GM19452 (cell line): ENCODE measurements around the gene CFAP99.

Experiments
- ATAC-seq: cut with Tn5 transposase; IDR thresholded peaks from one replicate; pipeline ENCODE4 v1.9.1; 2021; ENCODE audit not compliant: unreplicated experiment

Gene CFAP99

DNA sequence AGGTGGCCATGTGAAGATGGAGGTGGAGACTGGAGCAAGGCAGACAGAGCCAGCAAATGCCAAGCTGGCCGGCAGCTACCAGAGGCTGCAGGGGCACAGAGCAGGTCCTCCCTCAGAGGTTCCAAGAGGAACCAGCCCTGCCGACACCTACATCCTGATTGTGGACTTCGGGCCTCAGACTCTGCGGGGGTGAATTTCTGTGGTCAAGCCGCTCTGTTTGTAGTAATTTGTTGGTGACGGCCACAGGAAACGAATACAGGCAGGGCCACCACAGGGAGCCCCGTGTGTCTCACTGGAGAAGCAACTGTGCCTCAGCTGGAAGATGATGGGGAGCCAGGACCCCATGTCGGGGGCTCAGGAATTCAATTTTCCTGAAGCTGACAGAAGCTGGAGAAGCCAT lies 28.6 kb upstream of the CFAP99 start:
- no peak for ATAC-seq

DNA sequence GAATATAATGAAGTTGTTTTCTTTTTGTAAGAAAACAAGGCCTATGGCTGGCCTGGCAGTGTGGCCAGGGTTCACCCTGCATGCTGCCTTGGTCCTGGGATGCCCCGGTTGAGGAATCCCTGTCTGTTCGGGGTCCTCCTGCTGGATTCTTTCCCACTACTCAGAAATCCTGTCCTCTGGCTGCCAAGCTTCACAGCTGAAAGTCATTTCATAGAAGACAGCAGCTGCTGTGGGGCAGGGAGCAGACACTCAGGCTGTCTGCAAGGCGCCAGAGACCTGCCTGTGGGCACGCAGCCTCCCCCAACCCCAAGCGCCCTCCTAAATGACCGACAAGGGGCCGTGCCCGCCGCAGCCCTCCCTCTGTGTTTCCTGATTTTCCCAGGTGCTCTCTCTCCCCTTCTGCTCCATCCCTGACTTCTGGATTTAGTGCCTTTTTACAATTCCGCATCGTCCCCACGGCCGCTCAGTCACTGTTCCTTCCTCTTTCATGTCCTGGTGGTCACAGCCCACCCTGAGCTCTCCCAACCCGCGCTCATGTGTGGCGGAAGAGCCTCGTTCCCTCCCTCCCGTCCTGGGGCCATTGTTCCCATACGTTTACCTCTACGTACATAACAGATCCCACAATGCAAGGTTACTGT lies 27.9 kb upstream of the CFAP99 start:
- ATAC-seq, result no peak

- no peak for ATAC-seq
Measured at GRCh38 chr4:2393353-2394270, 25.1 kb upstream of the CFAP99 start.

DNA sequence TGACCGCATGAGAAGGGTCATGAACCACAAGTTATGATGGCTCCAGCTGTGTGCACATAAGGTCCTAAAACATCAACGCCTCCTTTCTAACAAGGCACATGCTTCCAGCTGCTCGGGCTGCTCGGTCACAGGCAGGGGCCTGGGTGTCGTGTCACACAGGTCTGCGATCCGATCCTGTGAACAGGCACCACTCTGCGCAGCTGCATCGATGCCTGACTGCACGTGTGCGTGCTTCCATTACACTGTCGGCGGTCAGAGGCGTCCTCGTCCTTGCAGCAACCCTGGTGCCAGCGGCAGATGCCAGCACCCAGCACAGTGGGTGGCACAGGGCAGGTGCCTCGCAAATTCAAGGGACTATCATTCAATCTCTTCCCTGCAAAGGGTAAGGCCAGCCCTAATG lies 24.2 kb upstream of the CFAP99 start:
- no peak for ATAC-seq

GRCh38 chr4:2395038-2395437 lies 23.7 kb upstream of the CFAP99 start:
- no peak for ATAC-seq

- ATAC-seq, result no peak
Measured at GRCh38 chr4:2395584-2395983, 23.2 kb upstream of the CFAP99 start.

DNA sequence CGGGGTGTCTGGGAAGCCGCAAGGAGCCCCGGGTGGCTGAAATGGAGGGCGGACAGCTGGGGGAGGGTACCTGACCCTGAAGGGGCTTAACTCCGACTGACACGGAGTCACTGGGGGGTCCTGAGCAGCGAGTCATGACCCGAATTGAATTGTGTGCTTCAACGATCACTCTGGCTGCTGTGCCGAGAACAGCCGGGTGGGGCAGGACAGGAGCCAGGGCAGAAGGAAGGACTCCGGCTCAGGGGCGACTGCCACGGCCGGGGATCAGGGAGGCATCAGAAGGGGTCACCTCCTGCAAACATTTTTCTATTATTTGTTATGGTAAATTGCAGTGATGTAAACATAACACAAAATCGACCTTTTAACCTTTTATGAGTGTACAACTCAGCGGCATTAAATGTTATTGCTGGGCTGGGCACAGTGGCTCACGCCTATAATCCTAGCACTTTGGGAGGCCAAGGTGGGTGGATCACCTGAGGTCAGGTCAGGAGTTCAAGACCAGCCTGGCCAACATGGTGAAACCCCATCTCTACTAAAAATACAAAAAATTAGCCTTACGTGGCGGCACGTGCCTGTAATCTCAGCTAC lies 21.9 kb upstream of the CFAP99 start:
- no peak for ATAC-seq

GRCh38 chr4:2397596-2398379 lies 21.0 kb upstream of the CFAP99 start:
- ATAC-seq, result no peak

DNA sequence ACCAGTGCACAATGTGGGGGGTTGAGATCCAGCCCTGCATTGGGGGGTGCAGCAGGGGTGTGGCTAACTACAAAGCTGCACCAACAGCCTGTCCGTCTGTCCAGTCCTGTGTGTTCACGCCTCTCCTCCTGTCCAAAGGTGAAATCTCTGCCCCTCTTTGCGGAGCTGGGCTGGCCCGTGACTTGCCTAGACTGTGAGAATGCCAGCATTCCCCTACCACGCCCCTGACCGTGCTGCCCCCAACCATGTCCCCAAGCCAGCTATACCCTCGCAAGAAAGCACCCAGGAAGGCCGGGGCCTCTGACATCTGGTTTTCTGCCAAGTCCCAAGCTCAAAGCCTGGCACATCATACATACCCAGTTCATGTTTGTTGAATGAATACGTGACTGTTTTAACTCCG lies 19.5 kb upstream of the CFAP99 start:
- ATAC-seq, result no peak

GRCh38 chr4:2399631-2400190 lies 19.0 kb upstream of the CFAP99 start:
- ATAC-seq, result no peak

DNA sequence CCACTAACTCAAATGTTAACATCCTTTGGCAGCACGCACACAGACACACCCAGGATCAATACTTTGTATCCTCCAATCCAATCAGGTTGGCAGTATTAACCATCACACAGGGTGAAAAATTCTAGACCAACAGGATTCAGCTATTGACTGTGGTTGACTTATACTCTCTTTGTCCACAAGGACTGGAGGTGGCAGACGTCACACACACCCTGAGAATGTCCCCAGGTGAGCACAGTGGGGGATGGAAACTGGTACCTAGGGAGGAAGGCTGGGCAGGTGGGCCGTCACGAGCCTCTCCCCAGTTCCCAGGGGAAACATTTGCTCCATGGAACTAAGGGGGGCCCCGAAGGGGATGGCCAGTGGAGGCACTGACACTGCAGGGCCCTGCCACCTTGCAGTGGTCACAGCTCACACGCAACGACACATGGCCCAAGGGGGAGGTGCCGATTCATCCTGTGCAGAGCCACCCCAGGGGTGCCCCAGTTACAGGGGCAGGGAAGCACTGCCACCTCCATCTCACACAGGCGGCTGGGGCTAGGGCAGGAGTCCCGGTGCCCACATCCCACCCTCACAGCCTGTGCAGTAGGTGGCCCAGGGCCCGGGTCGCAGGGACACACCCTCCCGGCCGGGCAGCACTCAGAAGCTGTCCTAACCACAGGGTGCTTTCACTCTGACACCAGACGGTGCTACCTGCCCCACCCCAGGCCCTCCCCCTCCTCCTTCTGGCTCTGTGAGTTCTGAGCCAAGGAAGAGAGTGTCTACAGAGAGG lies 17.7 kb upstream of the CFAP99 start:
- ATAC-seq, result no peak

- no peak for ATAC-seq
Measured at GRCh38 chr4:2401610-2401983, 17.2 kb upstream of the CFAP99 start.

- ATAC-seq, result no peak
Measured at GRCh38 chr4:2402048-2402842, 16.5 kb upstream of the CFAP99 start.

- no peak for ATAC-seq
Measured at GRCh38 chr4:2402941-2403340, 15.8 kb upstream of the CFAP99 start.

- ATAC-seq, result no peak
Measured at GRCh38 chr4:2406406-2406805, 12.3 kb upstream of the CFAP99 start.

DNA sequence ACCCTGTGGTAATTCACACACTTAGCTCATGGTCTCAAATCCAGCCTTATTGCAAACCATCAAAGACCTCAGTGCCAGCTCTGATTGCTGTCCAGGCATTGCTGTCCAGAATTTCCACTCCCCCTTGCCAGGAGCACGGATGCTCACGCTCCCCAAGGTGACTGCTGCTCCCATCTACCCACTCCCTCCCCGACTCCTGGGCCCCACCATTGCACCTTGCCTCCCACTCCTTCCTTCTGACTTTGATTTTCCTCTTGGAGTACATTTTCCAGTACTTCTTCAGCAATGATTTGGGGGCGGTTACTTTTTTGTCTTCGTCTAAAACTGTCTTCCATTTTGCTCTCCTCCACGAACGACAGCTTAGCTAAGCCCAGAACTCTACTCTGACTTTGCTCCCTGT lies 11.8 kb upstream of the CFAP99 start:
- ATAC-seq, result no peak

GRCh38 chr4:2407991-2408342 lies 10.8 kb upstream of the CFAP99 start:
- no peak for ATAC-seq

DNA sequence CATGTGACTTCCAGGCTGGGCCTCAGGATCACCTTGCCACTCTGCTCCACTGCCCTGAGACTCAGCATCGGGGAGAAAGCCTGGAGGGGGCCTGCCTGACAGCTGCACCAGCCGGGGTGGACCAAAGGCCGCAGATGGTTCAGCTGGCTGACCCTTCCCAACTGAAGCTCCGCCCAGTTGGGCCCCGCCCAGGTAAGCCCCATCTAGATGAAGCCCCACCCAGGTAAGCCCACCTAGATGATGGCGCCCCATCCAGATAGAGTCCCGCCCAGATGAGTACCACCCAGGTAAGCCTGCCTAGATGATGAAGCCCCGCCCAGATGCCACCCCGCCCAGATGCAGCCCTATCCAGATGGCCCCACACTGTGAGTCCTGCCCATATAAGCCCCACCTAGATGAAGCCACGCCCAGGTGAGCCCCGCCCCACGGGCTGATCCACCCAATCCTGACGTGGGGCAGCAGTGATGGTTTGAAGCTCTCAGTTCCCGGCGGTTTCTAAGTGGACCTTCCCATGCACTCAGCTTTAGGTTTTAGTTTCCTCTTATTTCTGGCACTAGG lies 10.3 kb upstream of the CFAP99 start:
- no peak for ATAC-seq

DNA sequence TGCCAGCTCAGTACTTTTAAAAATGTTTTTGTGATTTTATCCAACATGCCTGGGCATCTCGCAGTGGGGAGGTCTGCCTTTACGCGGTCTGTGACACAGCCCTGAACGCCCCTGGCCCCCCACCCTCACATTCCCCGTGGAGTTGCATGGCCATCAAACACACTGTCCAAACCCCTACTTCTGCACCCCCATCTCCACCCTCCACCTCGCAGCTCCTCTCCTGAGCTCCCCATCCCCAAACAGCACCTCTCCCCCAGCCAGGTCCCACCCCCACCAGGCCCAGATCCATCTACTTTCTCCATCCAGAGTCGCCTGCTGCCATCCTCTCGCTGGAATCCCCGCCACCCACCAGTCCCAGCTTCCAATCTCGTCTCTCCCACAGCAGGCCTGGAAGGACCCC lies 9.8 kb upstream of the CFAP99 start:
- ATAC-seq, result no peak
